Mesendoderm (in vitro differentiated cells): ENCODE results near the gene COL4A2.

Experiments used
- DNase-seq: peaks from one replicate; pipeline ENCODE4 v3.0.0; 2013
- H2AK5ac ChIP-seq: 2 replicates; pipeline ENCODE4 v1.6.1; 2013; ENCODE audit warnings: low read length, inconsistent platforms
- H2BK120ac ChIP-seq: 2 replicates; pipeline ENCODE4 v1.6.1; 2013; ENCODE audit warnings: low read depth, mild to moderate bottlenecking, low read length, moderate library complexity, mixed read lengths
- H2BK15ac ChIP-seq: replicated peaks from 2 replicates; pipeline ENCODE4 v1.6.1; 2013; ENCODE audit warnings: low read depth, mild to moderate bottlenecking, moderate library complexity
- H2BK5ac ChIP-seq: 2 replicates; pipeline ENCODE4 v1.6.1; 2013; ENCODE audit warnings: low read length, inconsistent platforms
- H3K18ac ChIP-seq: 2 replicates; pipeline ENCODE4 v1.6.1; 2013; ENCODE audit warnings: mild to moderate bottlenecking, low read length, mixed read lengths
- H3K23ac ChIP-seq: one replicate; pipeline ENCODE4 v1.6.1; 2013; ENCODE audit warnings: low read length
- H3K27ac ChIP-seq: 2 replicates; pipeline ENCODE4 v1.5.1; 2013; ENCODE audit warnings: low read depth, mild to moderate bottlenecking, inconsistent platforms, low read length, moderate library complexity
- H3K27me3 ChIP-seq: 2 replicates; pipeline ENCODE4 v1.6.1; 2013; ENCODE audit warnings: low read length, control low read depth, mild to moderate bottlenecking, inconsistent platforms; ENCODE audit not compliant: insufficient read depth, poor library complexity
- H3K36me3 ChIP-seq: 2 replicates; pipeline ENCODE4 v1.6.1; 2013; ENCODE audit warnings: low read length, inconsistent platforms; ENCODE audit not compliant: control insufficient read depth, insufficient read depth
- H3K4ac ChIP-seq: one replicate; pipeline ENCODE4 v1.6.1; 2013; ENCODE audit warnings: low read depth, mild to moderate bottlenecking, low read length, moderate library complexity
- H3K4me1 ChIP-seq: 2 replicates; pipeline ENCODE4 v1.6.1; 2013; ENCODE audit warnings: low read depth, low read length, inconsistent platforms; ENCODE audit not compliant: control insufficient read depth
- H3K4me2 ChIP-seq: 2 replicates; pipeline ENCODE4 v1.6.1; 2013; ENCODE audit warnings: low read length
- H3K4me3 ChIP-seq: 2 replicates; pipeline ENCODE4 v1.5.1; 2013; ENCODE audit warnings: mild to moderate bottlenecking, low read length
- H3K56ac ChIP-seq: one replicate; pipeline ENCODE4 v1.6.1; 2013; ENCODE audit warnings: low read length
- H3K79me1 ChIP-seq: 2 replicates; pipeline ENCODE4 v1.6.1; 2013; ENCODE audit warnings: low read length, inconsistent platforms
- H3K79me2 ChIP-seq: 2 replicates; pipeline ENCODE4 v1.6.1; 2013; ENCODE audit warnings: mild to moderate bottlenecking, low read length; ENCODE audit not compliant: control insufficient read depth, insufficient read depth
- H3K9ac ChIP-seq: 2 replicates; pipeline ENCODE4 v1.6.1; 2013; ENCODE audit warnings: low read length, inconsistent platforms
- H4K5ac ChIP-seq: one replicate; pipeline ENCODE4 v1.6.1; 2013; ENCODE audit warnings: low read length
- H4K8ac ChIP-seq: one replicate; pipeline ENCODE4 v1.6.1; 2013; ENCODE audit warnings: low read depth, mild to moderate bottlenecking, control low read depth, low read length, moderate library complexity
- WGBS: extraction: QIAGEN DNeasy Blood & Tissue Kit; methylation state at CpG from one replicate; pipeline ENCODE4 v1.1.7; 2013; ENCODE audit warnings: low lambda C conversion rate, missing lambda C conversion rate; ENCODE audit not compliant: insufficient coverage; ENCODE audit errors: extremely low coverage; 5-methylcytosine and 5-hydroxymethylcytosine counted together

COL4A2 gene

GRCh38 chr13:110350509-110350908 is 43.4 kb downstream of the COL4A2 start:
- no peak overlapping the region for H2AK5ac ChIP-seq
- no peak overlapping the region for H3K27ac ChIP-seq
- no peak overlapping the region for H3K56ac ChIP-seq
- H3K4me1 ChIP-seq: no peaks in the 10 kb centered on the region
- H4K8ac ChIP-seq: no peak overlapping the region
- no peak for DNase-seq
- H3K4me2 ChIP-seq: no peak overlapping the region
- H3K79me1 ChIP-seq: peaks cover 4% of the 10 kb centered on the region
- no peaks in the 10 kb centered on the region for H3K79me2 ChIP-seq
- H3K4ac ChIP-seq: no peak overlapping the region
- no CpG with 5 or more reads among the region's 3 CpGs for WGBS
- H4K5ac ChIP-seq: no peak overlapping the region
- H3K9ac ChIP-seq: no peak overlapping the region
- no peaks in the 10 kb centered on the region for H3K36me3 ChIP-seq
- H3K27me3 ChIP-seq: no peaks in the 10 kb centered on the region
- H2BK5ac ChIP-seq: no peak overlapping the region
- H2BK120ac ChIP-seq: no peak overlapping the region
- no peak overlapping the region for H3K18ac ChIP-seq
- no peak overlapping the region for H3K4me3 ChIP-seq
- H2BK15ac ChIP-seq: no peak overlapping the region
- H3K23ac ChIP-seq: no peak overlapping the region

- no peak overlapping the region for H2BK15ac ChIP-seq
- H3K18ac ChIP-seq: no peak overlapping the region
- H3K36me3 ChIP-seq: no peaks in the 10 kb centered on the region
- H3K4me3 ChIP-seq: no peak overlapping the region
- no peaks in the 10 kb centered on the region for H3K27me3 ChIP-seq
- H3K4me1 ChIP-seq: no peaks in the 10 kb centered on the region
- no peak overlapping the region for H4K5ac ChIP-seq
- no peak overlapping the region for H3K27ac ChIP-seq
- no peak for DNase-seq
- no peak overlapping the region for H2AK5ac ChIP-seq
- H3K23ac ChIP-seq: no peak overlapping the region
- WGBS: no CpG with 5 or more reads among the region's 6 CpGs
- no peak overlapping the region for H3K9ac ChIP-seq
- no peak overlapping the region for H3K56ac ChIP-seq
- H2BK5ac ChIP-seq: no peak overlapping the region
- no peak overlapping the region for H4K8ac ChIP-seq
- no peak overlapping the region for H2BK120ac ChIP-seq
- no peaks in the 10 kb centered on the region for H3K79me2 ChIP-seq
- no peak overlapping the region for H3K4ac ChIP-seq
- peaks cover 4% of the 10 kb centered on the region for H3K79me1 ChIP-seq
- H3K4me2 ChIP-seq: no peak overlapping the region
Observed at GRCh38 chr13:110351636-110352420, 44.7 kb downstream of the COL4A2 start.

- Histone ChIP-seq H3K4me3 (no peak overlapping the region), H4K8ac (no peak overlapping the region), H3K4ac (no peak overlapping the region), H3K36me3 (no peaks in the 10 kb centered on the region), H3K18ac (no peak overlapping the region), H3K23ac (no peak overlapping the region), H2BK15ac (no peak overlapping the region), H3K79me2 (no peaks in the 10 kb centered on the region), H4K5ac (no peak overlapping the region), H3K9ac (no peak overlapping the region), H3K4me1 (no peaks in the 10 kb centered on the region), H3K27ac (no peak overlapping the region), H3K79me1 (peaks cover 4% of the 10 kb centered on the region), H2BK120ac (no peak overlapping the region), H2BK5ac (no peak overlapping the region), H2AK5ac (no peak overlapping the region), H3K4me2 (no peak overlapping the region), H3K27me3 (no peaks in the 10 kb centered on the region), H3K56ac (no peak overlapping the region)
- no peak for DNase-seq
- no CpG with 5 or more reads among the region's 8 CpGs for WGBS
Observed at GRCh38 chr13:110352735-110353134, 45.7 kb downstream of the COL4A2 start.

GRCh38 chr13:110353339-110353977 is 46.4 kb downstream of the COL4A2 start:
- Histone ChIP-seq H3K4me3 (no peak overlapping the region), H3K9ac (no peak overlapping the region), H3K79me1 (peaks cover 4% of the 10 kb centered on the region), H3K56ac (no peak overlapping the region), H3K23ac (no peak overlapping the region), H3K4me2 (no peak overlapping the region), H3K79me2 (no peaks in the 10 kb centered on the region), H2BK15ac (no peak overlapping the region), H2BK120ac (no peak overlapping the region), H3K27me3 (no peaks in the 10 kb centered on the region), H3K18ac (no peak overlapping the region), H2AK5ac (no peak overlapping the region), H4K8ac (no peak overlapping the region), H3K4me1 (no peaks in the 10 kb centered on the region), H3K36me3 (no peaks in the 10 kb centered on the region), H3K4ac (no peak overlapping the region), H2BK5ac (no peak overlapping the region), H3K27ac (no peak overlapping the region), H4K5ac (no peak overlapping the region)
- WGBS: no CpG with 5 or more reads among the region's 13 CpGs
- no peak for DNase-seq

GRCh38 chr13:110354123-110354627 is 47.1 kb downstream of the COL4A2 start:
- Histone ChIP-seq H2BK5ac (no peak overlapping the region), H3K27ac (no peak overlapping the region), H2BK120ac (no peak overlapping the region), H2AK5ac (no peak overlapping the region), H4K8ac (no peak overlapping the region), H4K5ac (no peak overlapping the region), H3K27me3 (no peaks in the 10 kb centered on the region), H3K9ac (no peak overlapping the region), H3K4me2 (no peak overlapping the region), H3K36me3 (no peaks in the 10 kb centered on the region), H3K4ac (no peak overlapping the region), H3K4me3 (no peak overlapping the region), H3K23ac (no peak overlapping the region), H2BK15ac (no peak overlapping the region), H3K79me2 (no peaks in the 10 kb centered on the region), H3K56ac (no peak overlapping the region), H3K18ac (no peak overlapping the region), H3K4me1 (no peaks in the 10 kb centered on the region), H3K79me1 (peaks cover 4% of the 10 kb centered on the region)
- WGBS: no CpG with 5 or more reads among the region's 6 CpGs
- no peak for DNase-seq
